ENCODE measurements around the gene MPLKIP. TPM values are rescaled to one million over a fixed set of nuclear protein-coding genes. Genes with fewer than 3 reads are reported as not detected.
"Not testable (repeated sequence)": the region's sequence is repeated elsewhere in the genome, so short reads cannot be mapped to it uniquely, and the experiment has no call there.

Gene MPLKIP
- total and polyA plus RNA-seq, 8 donors, result 3.1 to 68.3 (median 39.6) TPM

DNA sequence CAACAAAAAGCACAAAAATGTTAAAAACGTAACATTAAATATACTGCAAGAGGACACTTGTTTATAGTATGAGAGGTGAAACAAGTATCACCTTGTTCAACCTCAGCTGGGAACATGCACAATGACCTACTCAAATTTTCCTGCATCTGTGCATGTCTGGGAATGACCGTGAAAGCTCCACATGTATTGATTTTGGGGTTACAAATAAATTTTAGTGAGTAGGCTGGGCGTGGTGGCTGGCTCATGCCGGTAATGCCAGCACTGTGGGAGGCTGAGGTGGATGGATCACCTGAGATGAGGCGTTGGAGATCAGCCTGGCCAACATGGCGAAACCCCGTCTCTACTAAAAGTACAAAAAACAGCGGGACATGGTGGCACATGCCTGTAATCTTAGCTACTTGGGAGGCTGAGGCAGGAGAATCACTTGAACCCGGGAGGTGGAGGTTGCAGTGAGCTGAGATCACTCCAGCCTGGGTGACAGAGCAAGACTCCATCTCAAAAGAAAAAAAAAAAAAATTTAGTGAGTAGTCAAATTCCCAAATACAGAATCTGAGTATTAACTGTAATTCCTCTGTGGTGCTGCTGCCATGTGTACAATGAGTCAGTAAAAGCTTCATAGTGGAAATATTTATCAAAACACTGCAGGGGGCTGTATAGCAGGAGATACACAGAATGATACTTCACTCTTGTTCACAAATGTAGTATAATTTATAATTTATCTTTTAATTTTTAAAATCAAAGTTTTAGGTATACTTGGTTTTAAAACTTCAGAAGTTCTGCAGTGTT lies 41.5 kb upstream of the MPLKIP start:
- WGBS, 5 donors, result 84 to 90% (median 89%) methylated on average over 9 of the region's 9 CpGs
- DNase-seq, result no peak
- intact Hi-C loops (cut with DNase I; ENCODE audit: low total_unique reads), result no loop called here
- no peak for TF ChIP-seq POLR2A (IDR thresholded peaks at IDR 0.05)
- Histone ChIP-seq H3K4me3 (no peak overlapping the region), H3K27ac (no peak overlapping the region), H3K27me3 (no peaks in the 10 kb centered on the region), H3K9me3 (no peaks in the 10 kb centered on the region), H3K36me3 (no peaks in the 10 kb centered on the region), H3K4me1 (no peaks in the 10 kb centered on the region)

GRCh38 chr7:40175256-40175655 lies 40.8 kb upstream of the MPLKIP start:
- H3K36me3 ChIP-seq; H3K9me3 ChIP-seq; intact Hi-C loops (cut with DNase I; ENCODE audit: low total_unique reads); H3K4me1 ChIP-seq; H3K4me3 ChIP-seq; H3K27ac ChIP-seq; H3K27me3 ChIP-seq; DNase-seq: not testable (repeated sequence)
- 81 to 94% (median 92%) methylated on average over 6 of the region's 6 CpGs for WGBS, 5 donors

- DNase-seq; H3K4me1 ChIP-seq; H3K4me3 ChIP-seq; H3K36me3 ChIP-seq; H3K9me3 ChIP-seq; H3K27me3 ChIP-seq; intact Hi-C loops (cut with DNase I; ENCODE audit: low total_unique reads); H3K27ac ChIP-seq: not testable (repeated sequence)
- WGBS, 5 donors, result 85 to 92% (median 90%) methylated on average over 10 to 13 of the region's 13 CpGs
Observed at GRCh38 chr7:40173121-40173520, 38.7 kb upstream of the MPLKIP start.

GRCh38 chr7:40168266-40168665 lies 33.8 kb upstream of the MPLKIP start:
- WGBS, 5 donors, result 91 to 97% (median 95%) methylated on average over 3 of the region's 3 CpGs
- H3K4me1 ChIP-seq; H3K27ac ChIP-seq; intact Hi-C loops (cut with DNase I; ENCODE audit: low total_unique reads); H3K36me3 ChIP-seq; H3K9me3 ChIP-seq; H3K27me3 ChIP-seq; DNase-seq; H3K4me3 ChIP-seq: not testable (repeated sequence)

DNA sequence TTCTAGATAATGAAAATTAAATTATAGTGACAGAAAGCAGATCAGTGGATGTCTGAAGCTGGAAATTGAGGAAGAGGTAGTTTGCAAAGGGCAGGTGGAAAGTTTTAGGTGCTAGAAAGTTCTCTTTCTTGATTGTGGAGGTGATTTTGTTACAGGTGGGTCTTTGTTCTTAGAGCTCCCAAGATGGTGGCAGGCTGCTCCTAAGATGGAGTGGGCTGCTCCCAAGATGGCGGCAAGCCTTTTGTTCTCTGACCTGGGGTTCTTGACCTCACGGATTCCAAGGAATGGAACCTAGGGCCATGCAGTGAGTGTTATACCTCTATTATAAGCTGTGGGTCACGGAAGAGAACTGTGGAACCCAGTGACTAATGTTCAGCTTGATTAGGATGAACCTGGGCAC lies 32.9 kb upstream of the MPLKIP start:
- intact Hi-C loops (cut with DNase I; ENCODE audit: low total_unique reads), result no loop called here
- no peak overlapping the region for H3K27ac ChIP-seq

GRCh38 chr7:40165216-40165615 lies 30.8 kb upstream of the MPLKIP start:
- TF ChIP-seq EP300 (IDR thresholded peaks at IDR 0.05) (no peak), POLR2A (IDR thresholded peaks at IDR 0.05) (no peak), POLR2AphosphoS5 (IDR thresholded peaks at IDR 0.05) (no peak)
- TF ChIP-seq, protein P1, sequence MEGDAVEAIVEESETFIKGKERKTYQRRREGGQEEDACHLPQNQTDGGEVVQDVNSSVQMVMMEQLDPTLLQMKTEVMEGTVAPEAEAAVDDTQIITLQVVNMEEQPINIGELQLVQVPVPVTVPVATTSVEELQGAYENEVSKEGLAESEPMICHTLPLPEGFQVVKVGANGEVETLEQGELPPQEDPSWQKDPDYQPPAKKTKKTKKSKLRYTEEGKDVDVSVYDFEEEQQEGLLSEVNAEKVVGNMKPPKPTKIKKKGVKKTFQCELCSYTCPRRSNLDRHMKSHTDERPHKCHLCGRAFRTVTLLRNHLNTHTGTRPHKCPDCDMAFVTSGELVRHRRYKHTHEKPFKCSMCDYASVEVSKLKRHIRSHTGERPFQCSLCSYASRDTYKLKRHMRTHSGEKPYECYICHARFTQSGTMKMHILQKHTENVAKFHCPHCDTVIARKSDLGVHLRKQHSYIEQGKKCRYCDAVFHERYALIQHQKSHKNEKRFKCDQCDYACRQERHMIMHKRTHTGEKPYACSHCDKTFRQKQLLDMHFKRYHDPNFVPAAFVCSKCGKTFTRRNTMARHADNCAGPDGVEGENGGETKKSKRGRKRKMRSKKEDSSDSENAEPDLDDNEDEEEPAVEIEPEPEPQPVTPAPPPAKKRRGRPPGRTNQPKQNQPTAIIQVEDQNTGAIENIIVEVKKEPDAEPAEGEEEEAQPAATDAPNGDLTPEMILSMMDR (IDR thresholded peaks at IDR 0.05), result no peak
- Histone ChIP-seq H3K36me3 (no peaks in the 10 kb centered on the region), H3K27ac (no peak overlapping the region), H3K4me1 (no peaks in the 10 kb centered on the region), H3K4me3 (no peak overlapping the region), H3K9me3 (no peaks in the 10 kb centered on the region), H3K27me3 (no peaks in the 10 kb centered on the region)
- peak in 1 of 2 donors; percentile 2 for DNase-seq
- 48 to 71% (median 58%) methylated on average over 1 of the region's 1 CpG for WGBS, 5 donors
- intact Hi-C loops (cut with DNase I; ENCODE audit: low total_unique reads), result no loop called here

More for the DNA sequence above, 32.9 kb upstream of the MPLKIP start:
- no peaks in the 10 kb centered on the region for H3K36me3 ChIP-seq
- H3K4me3 ChIP-seq, result no peak overlapping the region
- no peak for TF ChIP-seq POLR2A (IDR thresholded peaks at IDR 0.05)
- no peak for TF ChIP-seq POLR2AphosphoS5 (IDR thresholded peaks at IDR 0.05)
- H3K4me1 ChIP-seq, result no peaks in the 10 kb centered on the region
- H3K9me3 ChIP-seq, result no peaks in the 10 kb centered on the region
- no peaks in the 10 kb centered on the region for H3K27me3 ChIP-seq
- WGBS, 5 donors, result 86 to 100% (median 94%) methylated on average over 2 to 3 of the region's 3 CpGs
- DNase-seq, result no peak

DNA sequence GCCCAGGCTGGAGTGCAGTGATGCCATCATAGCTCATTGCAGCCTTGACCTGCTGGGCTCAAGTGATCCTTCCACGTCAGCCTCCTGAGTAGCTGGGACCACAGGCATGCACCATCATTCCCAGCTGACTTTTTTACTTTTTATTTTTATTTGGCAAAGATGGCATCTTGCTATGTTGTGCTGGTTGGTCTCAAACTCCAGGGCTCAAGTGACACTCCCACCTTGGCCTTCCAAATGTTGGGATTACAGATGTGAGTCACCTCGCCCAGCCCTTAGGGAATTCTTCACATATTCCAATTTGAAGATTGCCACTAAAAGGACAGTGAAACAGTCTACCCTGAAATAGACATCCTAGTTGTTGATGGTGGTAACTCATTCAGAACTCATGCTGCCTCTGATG lies 28.1 kb upstream of the MPLKIP start:
- Histone ChIP-seq H3K36me3 (no peaks in the 10 kb centered on the region), H3K27me3 (no peaks in the 10 kb centered on the region), H3K9me3 (no peaks in the 10 kb centered on the region), H3K4me3 (no peak overlapping the region), H3K4me1 (no peaks in the 10 kb centered on the region), H3K27ac (no peak overlapping the region)
- intact Hi-C loops (cut with DNase I; ENCODE audit: low total_unique reads), result no loop called here
- TF ChIP-seq EP300 (IDR thresholded peaks at IDR 0.05) (no peak), POLR2A (IDR thresholded peaks at IDR 0.05) (no peak), POLR2AphosphoS5 (IDR thresholded peaks at IDR 0.05) (no peak)
- TF ChIP-seq, protein P1 (IDR thresholded peaks at IDR 0.05), result no peak
- 77 to 96% (median 89%) methylated on average over 2 of the region's 2 CpGs for WGBS, 5 donors
- DNase-seq, result no peak

All from stomach (tissue), 9 donors.